Measurements from ENCODE around the gene SRCIN1. TPM values are rescaled to one million over a fixed set of nuclear protein-coding genes. Genes with fewer than 3 reads are reported as not detected.

The SRCIN1 gene
- total RNA-seq, 2 donors from 2014 or later = 2.8 to 5.9 TPM

DNA sequence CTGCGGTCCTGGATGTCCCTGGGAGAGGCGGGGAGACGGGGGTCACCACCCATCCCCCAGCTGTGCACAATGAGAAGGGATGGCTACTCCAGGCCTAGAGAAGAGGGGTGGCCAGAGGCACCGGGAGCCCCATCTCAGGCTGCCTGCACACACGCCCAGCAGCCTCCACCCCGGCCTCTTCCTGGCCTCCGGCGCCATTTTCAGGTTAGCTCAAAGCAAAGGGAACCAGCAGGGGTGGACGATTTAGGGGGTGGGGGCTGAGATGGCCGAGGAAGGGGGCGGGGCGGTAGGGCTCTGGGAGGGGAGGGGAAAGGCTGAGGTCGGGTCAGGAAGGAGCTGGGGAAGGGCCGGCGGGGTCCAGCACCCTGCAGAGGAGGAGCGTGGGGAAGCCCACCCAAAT, 42.8 kb downstream of the SRCIN1 start:
- Mint-ChIP-seq H3K27me3 (ENCODE audit: insufficient read depth) (peaks cover 95% of the 10 kb centered on the region), H3K9me3 (no peaks in the 10 kb centered on the region), H3K4me1 (peaks cover 12% of the 10 kb centered on the region), H3K4me3 (peak overlapping the region; percentile 38), H3K36me3 (ENCODE audit: low read depth) (no peaks in the 10 kb centered on the region), H3K27ac (no peak overlapping the region)
- DNase-seq = peak; percentile 88
- H3K27me3 ChIP-seq (ENCODE audit: control insufficient read depth, insufficient read depth, low read length, poor library complexity, severe bottlenecking) = peaks cover 97% of the 10 kb centered on the region
- no peak overlapping the region for H3K9ac ChIP-seq (ENCODE audit: extremely low read depth, low read length, poor library complexity, severe bottlenecking)
- H3K4me3 ChIP-seq (ENCODE audit: low read length) = no peak overlapping the region
- no peaks in the 10 kb centered on the region for H3K9me3 ChIP-seq (ENCODE audit: control insufficient read depth, low read length)
- H3K36me3 ChIP-seq (ENCODE audit: control insufficient read depth, insufficient read depth, low read length) = no peaks in the 10 kb centered on the region
- H3K4me1 ChIP-seq (ENCODE audit: control insufficient read depth, insufficient read depth, low read length) = peaks cover 7% of the 10 kb centered on the region
- TF ChIP-seq, protein P1, sequence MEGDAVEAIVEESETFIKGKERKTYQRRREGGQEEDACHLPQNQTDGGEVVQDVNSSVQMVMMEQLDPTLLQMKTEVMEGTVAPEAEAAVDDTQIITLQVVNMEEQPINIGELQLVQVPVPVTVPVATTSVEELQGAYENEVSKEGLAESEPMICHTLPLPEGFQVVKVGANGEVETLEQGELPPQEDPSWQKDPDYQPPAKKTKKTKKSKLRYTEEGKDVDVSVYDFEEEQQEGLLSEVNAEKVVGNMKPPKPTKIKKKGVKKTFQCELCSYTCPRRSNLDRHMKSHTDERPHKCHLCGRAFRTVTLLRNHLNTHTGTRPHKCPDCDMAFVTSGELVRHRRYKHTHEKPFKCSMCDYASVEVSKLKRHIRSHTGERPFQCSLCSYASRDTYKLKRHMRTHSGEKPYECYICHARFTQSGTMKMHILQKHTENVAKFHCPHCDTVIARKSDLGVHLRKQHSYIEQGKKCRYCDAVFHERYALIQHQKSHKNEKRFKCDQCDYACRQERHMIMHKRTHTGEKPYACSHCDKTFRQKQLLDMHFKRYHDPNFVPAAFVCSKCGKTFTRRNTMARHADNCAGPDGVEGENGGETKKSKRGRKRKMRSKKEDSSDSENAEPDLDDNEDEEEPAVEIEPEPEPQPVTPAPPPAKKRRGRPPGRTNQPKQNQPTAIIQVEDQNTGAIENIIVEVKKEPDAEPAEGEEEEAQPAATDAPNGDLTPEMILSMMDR (conservative IDR thresholded peaks at IDR 0.05) = no peak
- no peak overlapping the region for H3K27ac ChIP-seq (ENCODE audit: low read depth, low read length)
- WGBS, 2 experiments (ENCODE audit: insufficient coverage in 1 of 2, insufficient read length in 1 of 2) = 6 to 10% methylated on average over 5 to 16 of the region's 16 CpGs

DNA sequence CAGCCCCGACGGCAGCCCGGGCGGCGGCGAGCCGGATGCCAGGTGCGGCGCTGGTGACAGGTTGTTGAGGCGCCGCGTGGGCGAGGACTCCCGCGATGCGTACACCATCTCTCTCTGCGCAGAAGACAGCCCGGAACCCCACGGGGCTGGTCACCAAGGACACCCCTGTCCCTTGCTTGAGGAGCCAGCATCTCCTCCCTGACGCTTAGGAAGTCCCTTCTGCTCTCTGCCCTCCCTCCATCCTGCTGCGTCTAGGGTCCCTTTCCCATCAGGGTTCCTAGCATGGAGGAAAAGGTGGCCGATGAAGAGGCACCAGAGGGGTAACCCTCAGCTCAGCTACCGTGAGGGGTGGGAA, 43.6 kb downstream of the SRCIN1 start:
- Mint-ChIP-seq H3K27me3 (ENCODE audit: insufficient read depth) (peaks cover 93% of the 10 kb centered on the region), H3K36me3 (ENCODE audit: low read depth) (no peaks in the 10 kb centered on the region), H3K9me3 (no peaks in the 10 kb centered on the region), H3K4me3 (no peak overlapping the region), H3K4me1 (peaks cover 12% of the 10 kb centered on the region), H3K27ac (no peak overlapping the region)
- Histone ChIP-seq H3K4me3 (ENCODE audit: low read length) (no peak overlapping the region), H3K4me1 (ENCODE audit: control insufficient read depth, insufficient read depth, low read length) (peaks cover 7% of the 10 kb centered on the region), H3K27ac (ENCODE audit: low read depth, low read length) (no peak overlapping the region), H3K27me3 (ENCODE audit: control insufficient read depth, insufficient read depth, low read length, poor library complexity, severe bottlenecking) (peaks cover 97% of the 10 kb centered on the region), H3K9me3 (ENCODE audit: control insufficient read depth, low read length) (no peaks in the 10 kb centered on the region), H3K36me3 (ENCODE audit: control insufficient read depth, insufficient read depth, low read length) (no peaks in the 10 kb centered on the region), H3K9ac (ENCODE audit: extremely low read depth, low read length, poor library complexity, severe bottlenecking) (no peak overlapping the region)
- TF ChIP-seq, protein P1 (conservative IDR thresholded peaks at IDR 0.05) = no peak
- WGBS, 2 experiments (ENCODE audit: insufficient coverage in 1 of 2, insufficient read length in 1 of 2) = 0 to 10% methylated on average over 5 to 23 of the region's 23 CpGs
- no peak for DNase-seq

DNA sequence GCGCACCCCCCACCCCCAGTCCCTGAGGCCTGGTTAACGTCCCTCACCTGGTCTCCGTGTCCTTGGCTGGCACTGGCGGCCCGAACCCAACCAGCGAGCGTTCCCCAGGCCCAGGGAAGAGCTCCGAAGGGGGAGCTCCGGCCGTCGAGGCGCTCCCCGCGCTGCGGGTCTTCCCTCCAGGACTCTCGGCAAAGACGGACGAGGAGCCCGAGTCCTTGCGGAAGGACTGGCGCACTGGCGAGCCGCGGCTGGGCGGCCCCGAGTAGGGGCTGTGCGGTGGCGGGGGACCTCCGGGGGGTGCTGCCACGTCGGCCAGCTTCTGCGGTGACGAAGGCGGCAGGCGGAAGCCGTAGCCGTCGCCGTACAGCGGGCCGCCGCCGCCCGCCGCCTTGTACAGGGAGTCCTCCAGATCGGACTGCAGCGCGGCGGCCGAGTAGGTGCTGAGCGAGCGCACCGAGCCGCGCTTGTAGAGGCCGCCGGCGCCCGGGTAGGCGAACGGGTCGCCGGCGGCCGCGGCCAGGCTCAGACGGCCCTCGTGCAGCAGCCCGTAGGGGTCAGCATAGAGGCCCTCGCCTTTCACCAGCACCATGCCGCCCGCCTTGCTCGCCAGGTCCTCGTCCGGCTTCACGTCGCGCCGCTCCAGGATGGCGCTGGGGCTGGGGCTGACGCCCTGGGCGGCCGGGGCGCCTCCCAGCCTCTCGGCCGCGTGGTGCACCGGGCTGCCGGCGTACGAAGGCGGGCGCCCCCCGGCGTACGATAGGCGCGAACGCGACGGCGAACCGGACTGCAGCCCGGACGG, 44.1 kb downstream of the SRCIN1 start:
- Mint-ChIP-seq H3K27me3 (ENCODE audit: insufficient read depth) (peaks cover 93% of the 10 kb centered on the region), H3K36me3 (ENCODE audit: low read depth) (no peaks in the 10 kb centered on the region), H3K27ac (no peak overlapping the region), H3K9me3 (no peaks in the 10 kb centered on the region), H3K4me3 (no peak overlapping the region), H3K4me1 (peaks cover 12% of the 10 kb centered on the region)
- no peaks in the 10 kb centered on the region for H3K36me3 ChIP-seq (ENCODE audit: control insufficient read depth, insufficient read depth, low read length)
- WGBS, 2 experiments (ENCODE audit: insufficient coverage in 1 of 2, insufficient read length in 1 of 2) = 9 to 19% methylated on average over 23 to 105 of the region's 105 CpGs
- DNase-seq = peak; percentile 89
- no peak overlapping the region for H3K27ac ChIP-seq (ENCODE audit: low read depth, low read length)
- peaks cover 7% of the 10 kb centered on the region for H3K4me1 ChIP-seq (ENCODE audit: control insufficient read depth, insufficient read depth, low read length)
- TF ChIP-seq, protein P1 (conservative IDR thresholded peaks at IDR 0.05) = peak; percentile 64
- no peaks in the 10 kb centered on the region for H3K9me3 ChIP-seq (ENCODE audit: control insufficient read depth, low read length)
- peaks cover 95% of the 10 kb centered on the region for H3K27me3 ChIP-seq (ENCODE audit: control insufficient read depth, insufficient read depth, low read length, poor library complexity, severe bottlenecking)
- no peak overlapping the region for H3K9ac ChIP-seq (ENCODE audit: extremely low read depth, low read length, poor library complexity, severe bottlenecking)
- no peak overlapping the region for H3K4me3 ChIP-seq (ENCODE audit: low read length)
